ENCODE data around the gene SEH1L.

Gene SEH1L

DNA sequence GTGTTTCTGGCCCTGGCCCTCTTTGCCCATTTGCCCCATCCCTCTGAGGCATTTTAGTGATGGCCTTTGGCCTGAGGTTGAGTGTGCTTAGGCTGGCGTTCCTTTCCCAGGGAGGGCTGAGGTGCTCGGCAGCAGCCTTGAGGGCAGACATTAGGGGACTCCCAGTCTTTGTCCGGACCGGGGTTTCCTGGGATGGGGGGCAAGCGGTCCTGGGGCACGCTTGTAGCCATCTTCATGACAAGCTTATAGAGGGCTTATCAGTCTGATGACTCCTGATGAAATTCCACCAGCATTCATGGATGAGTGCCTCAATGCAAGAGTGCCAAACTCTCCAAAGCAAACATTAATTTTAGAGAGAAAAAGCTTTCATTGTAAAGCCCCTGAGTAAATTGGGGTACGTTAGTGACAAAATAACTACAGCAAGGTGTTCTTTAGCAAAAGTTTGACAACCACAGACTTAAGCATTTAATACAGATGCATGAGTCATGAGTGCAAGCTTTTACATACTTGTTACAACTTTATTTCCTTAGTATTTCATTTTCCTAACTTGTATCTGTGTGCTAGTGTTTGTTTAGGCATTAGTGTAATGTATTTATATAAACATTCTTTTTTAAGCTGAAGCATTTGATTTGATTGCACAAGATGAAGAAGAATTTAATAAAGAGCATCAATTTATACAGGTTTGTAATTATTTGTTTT lies 89.0 kb downstream of the SEH1L start:
- no peak for DNase-seq (ENCODE audit: low read depth)
